HCT116 (cell line): ENCODE results near the gene CISH.

Source experiments
- CTCF ChIP-seq, 3 experiments: fragments of 200-600 bp in 1 of 3; sonication (generic) in 1 of 3; IDR thresholded peaks in 2 of 3; conservative IDR thresholded peaks in 1 of 3; 2 replicates each; pipeline ENCODE4 v1.5.1; 2012 to 2017; ENCODE audit warnings: low read depth in 2 of 3, low read length in 2 of 3, antibody characterized with exemption in 1 of 3, borderline replicate concordance in 1 of 3, control low read depth in 1 of 3, mild to moderate bottlenecking in 1 of 3, mixed read lengths in 1 of 3, mixed run types in 1 of 3, moderate library complexity in 1 of 3; ENCODE audit not compliant: insufficient read depth in 1 of 3
- EZH2 ChIP-seq: fragments of 200-600 bp; sonication (generic); IDR thresholded peaks from 2 replicates; pipeline ENCODE4 v1.6.1; 2017; ENCODE audit warnings: antibody characterized with exemption, mixed run types
- POLR2A ChIP-seq: IDR thresholded peaks from 2 replicates; pipeline ENCODE4 v1.7.0; 2011; ENCODE audit warnings: borderline replicate concordance; ENCODE audit not compliant: insufficient read depth, insufficient read length; ENCODE audit errors: extremely low read depth
- SP1 ChIP-seq: IDR thresholded peaks from 2 replicates; pipeline ENCODE4 v1.6.1; 2012; ENCODE audit warnings: low read depth
- YY1 ChIP-seq: IDR thresholded peaks from 2 replicates; pipeline ENCODE4 v1.6.1; 2011; ENCODE audit warnings: low read length, low read depth, moderate library complexity, mild to moderate bottlenecking; ENCODE audit not compliant: insufficient replicate concordance; ENCODE audit errors: extremely low read depth
- ZBTB33 ChIP-seq: IDR thresholded peaks from 2 replicates; pipeline ENCODE4 v1.6.1; 2011; ENCODE audit warnings: mild to moderate bottlenecking, low read length, moderate library complexity; ENCODE audit not compliant: insufficient replicate concordance; ENCODE audit errors: extremely low read depth

GRCh38 chr3:50608278-50608677 is 3.3 kb downstream of the CISH start:
- TF ChIP-seq YY1 (no peak), CTCF (IDR thresholded peaks at IDR 0.05 in 2 of 3, conservative IDR thresholded peaks at IDR 0.05 in 1 of 3; ENCODE audit: borderline replicate concordance in 1 of 3, insufficient read depth in 1 of 3, low read depth in 2 of 3, low read length in 2 of 3) (no peak), POLR2A (no peak), ZBTB33 (no peak), SP1 (no peak), EZH2 (no peak)
